ENCODE data around the gene CEBPZ.

Gene CEBPZ

DNA sequence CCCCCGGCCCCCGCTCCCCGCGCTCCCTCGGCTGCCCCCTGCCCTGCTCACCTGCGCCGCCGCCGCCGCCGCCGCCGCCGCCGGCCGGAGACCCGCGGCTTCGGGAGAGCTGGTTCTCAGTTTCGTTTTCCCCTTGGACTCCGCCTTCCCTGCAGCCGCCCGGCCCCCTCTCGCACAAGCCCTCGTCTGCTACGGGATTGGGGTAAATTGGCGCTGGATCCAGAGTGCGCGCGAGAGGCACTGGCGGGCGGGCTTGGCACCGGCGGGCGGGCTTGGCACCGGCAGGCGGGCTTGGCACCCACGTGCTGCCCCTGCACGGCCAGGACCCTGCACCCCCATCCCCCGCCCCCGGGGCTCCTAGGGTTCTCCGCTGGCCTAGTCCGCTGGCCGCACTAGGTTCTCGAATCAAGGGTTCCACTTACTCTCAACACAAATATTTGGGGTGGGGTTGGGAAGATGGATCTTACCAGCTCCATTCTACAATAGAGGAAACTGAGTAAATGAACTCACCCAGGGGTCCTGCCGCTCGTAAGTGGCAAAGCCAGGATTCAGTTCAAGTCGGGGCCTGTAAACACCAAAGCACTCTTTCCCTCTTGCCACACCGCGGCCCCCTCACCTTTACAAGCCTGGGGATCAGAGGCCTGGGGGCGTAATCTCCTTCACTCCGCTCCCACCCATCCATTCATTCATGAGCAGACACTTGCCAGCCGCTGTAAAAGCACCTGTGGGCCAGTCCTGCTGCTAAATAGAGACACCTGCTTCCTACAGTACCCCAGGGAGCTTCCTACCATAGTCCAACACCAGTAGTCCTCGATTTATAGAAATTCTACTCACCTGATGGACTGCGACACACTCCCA lies 74.3 kb downstream of the CEBPZ start, which contains the start of gene EIF2AK2:
Gene EIF2AK2 (minus strand): TSS at position 124 of the 858 bp plus-strand sequence. CDS start 9,174 bp downstream, outside the sequence.
- H4K20me1 ChIP-seq (ENCODE audit: insufficient read depth): no peaks in the 10 kb centered on the region
- H3K4me2 ChIP-seq: peak within 1 kb of the TSS; percentile 95
- H3K4me1 ChIP-seq (ENCODE audit: low read depth, poor library complexity, severe bottlenecking): peaks cover 19% of the 10 kb centered on the region
- peak within 1 kb of the TSS; percentile 43; the same call in 1 of the 2 replicates for H3K27ac ChIP-seq
- H2AFZ ChIP-seq (ENCODE audit: low read depth): peak within 1 kb of the TSS; percentile 83
- no peaks in the 10 kb centered on the region for H3K36me3 ChIP-seq (ENCODE audit: insufficient read depth)
- TF ChIP-seq CTCF (conservative IDR thresholded peaks at IDR 0.05; ENCODE audit: low read depth, low read length): no peak
- H3K27me3 ChIP-seq (ENCODE audit: insufficient read depth, low read depth): no peaks in the 10 kb centered on the region
- H3K4me3 ChIP-seq (IDR thresholded peaks at IDR 0.05; ENCODE audit: insufficient read depth, low read depth, low read length): peak within 1 kb of the TSS; percentile 74
- H3K79me2 ChIP-seq (ENCODE audit: insufficient read depth, low read depth): peaks cover 14% of the 10 kb centered on the region; the same call in 1 of the 2 replicates
- peak within 1 kb of the TSS; percentile 87 for H3K9ac ChIP-seq

DNA sequence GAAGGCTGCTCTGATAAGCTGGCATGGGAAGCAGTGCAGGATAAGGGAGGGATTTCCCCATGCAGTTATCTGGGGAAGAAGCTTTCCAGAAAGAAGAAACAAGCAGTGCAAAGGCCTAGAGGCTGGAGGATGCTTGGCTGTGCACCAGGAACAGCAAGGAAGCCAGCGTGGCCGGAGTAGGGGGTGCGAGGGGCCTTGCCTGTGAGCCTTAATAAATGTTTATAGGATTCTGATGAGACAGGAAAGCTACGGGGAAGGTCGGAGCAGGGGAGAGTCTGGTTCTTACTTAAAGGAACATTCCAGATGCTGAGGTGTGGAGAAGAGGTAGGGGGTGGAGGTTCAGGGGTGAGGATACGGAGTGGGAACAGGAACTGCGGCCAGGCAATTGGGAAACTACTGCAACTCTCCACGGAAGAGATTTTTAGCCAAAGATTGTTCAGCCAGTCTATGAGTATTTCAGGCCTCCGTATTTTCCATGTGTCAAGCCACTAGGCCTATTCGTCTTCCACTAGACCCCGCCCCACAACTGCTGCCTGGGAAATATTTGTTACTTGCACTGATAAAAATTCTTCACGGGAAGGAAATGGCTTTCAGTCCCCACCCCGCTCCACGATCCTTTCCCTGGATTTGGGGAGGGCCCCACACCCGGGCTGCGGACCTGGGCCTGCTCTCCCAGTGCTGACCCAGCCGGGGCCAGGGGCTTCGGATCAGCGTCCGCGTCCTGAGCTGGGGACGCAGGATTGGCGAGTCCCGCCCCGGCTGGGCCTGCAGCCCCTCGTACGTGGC lies 75.1 kb downstream of the CEBPZ start:
- H3K4me2 ChIP-seq: peak overlapping the region; percentile 95
- no peak for TF ChIP-seq CTCF (conservative IDR thresholded peaks at IDR 0.05; ENCODE audit: low read depth, low read length)

GRCh38 chr2:37154785-37155184 lies 76.6 kb downstream of the CEBPZ start:
- H3K27ac ChIP-seq: no peak overlapping the region
- no peak overlapping the region for H3K4me2 ChIP-seq
- H2AFZ ChIP-seq (ENCODE audit: low read depth): no peak overlapping the region
- no peak overlapping the region for H3K4me3 ChIP-seq (IDR thresholded peaks at IDR 0.05; ENCODE audit: insufficient read depth, low read depth, low read length)
- no peak for TF ChIP-seq CTCF (conservative IDR thresholded peaks at IDR 0.05; ENCODE audit: low read depth, low read length)
- H3K4me1 ChIP-seq (ENCODE audit: low read depth, poor library complexity, severe bottlenecking): peaks cover 19% of the 10 kb centered on the region
- no peaks in the 10 kb centered on the region for H4K20me1 ChIP-seq (ENCODE audit: insufficient read depth)
- H3K36me3 ChIP-seq (ENCODE audit: insufficient read depth): no peaks in the 10 kb centered on the region
- H3K9ac ChIP-seq: no peak overlapping the region
- peaks cover 14% of the 10 kb centered on the region; the same call in 1 of the 2 replicates for H3K79me2 ChIP-seq (ENCODE audit: insufficient read depth, low read depth)
- H3K27me3 ChIP-seq (ENCODE audit: insufficient read depth, low read depth): no peaks in the 10 kb centered on the region

More for the DNA sequence above, 75.1 kb downstream of the CEBPZ start:
- H3K4me1 ChIP-seq (ENCODE audit: low read depth, poor library complexity, severe bottlenecking): peaks cover 19% of the 10 kb centered on the region
- H3K4me3 ChIP-seq (IDR thresholded peaks at IDR 0.05; ENCODE audit: insufficient read depth, low read depth, low read length): peak overlapping the region; percentile 74
- peak overlapping the region; percentile 83 for H2AFZ ChIP-seq (ENCODE audit: low read depth)
- H3K9ac ChIP-seq: peak overlapping the region; percentile 87
- H3K27ac ChIP-seq: peak overlapping the region; percentile 43; the same call in 1 of the 2 replicates
- H4K20me1 ChIP-seq (ENCODE audit: insufficient read depth): no peaks in the 10 kb centered on the region
- no peaks in the 10 kb centered on the region for H3K27me3 ChIP-seq (ENCODE audit: insufficient read depth, low read depth)
- peaks cover 14% of the 10 kb centered on the region; the same call in 1 of the 2 replicates for H3K79me2 ChIP-seq (ENCODE audit: insufficient read depth, low read depth)
- H3K36me3 ChIP-seq (ENCODE audit: insufficient read depth): no peaks in the 10 kb centered on the region

DNA sequence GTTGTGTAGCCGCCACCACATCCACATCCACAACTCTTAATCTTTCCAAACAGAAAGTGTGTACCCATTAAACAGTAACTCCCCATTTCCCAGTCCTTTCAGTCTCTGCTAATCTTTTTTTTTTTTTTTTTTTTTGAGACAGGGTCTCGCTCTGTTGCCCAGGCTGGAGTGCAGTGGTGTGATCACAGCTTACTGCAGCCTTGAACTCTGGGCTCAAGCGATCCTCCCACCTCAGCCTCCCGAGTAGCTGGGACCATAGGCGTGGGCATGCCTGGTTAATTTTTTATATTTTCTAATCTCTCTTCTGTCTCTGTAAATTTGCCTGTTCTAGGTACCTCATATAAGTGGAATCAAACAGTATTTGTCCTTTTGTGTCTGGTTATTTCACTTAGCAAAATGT lies 78.2 kb downstream of the CEBPZ start:
- Histone ChIP-seq H3K9ac (no peak overlapping the region), H3K4me1 (ENCODE audit: low read depth, poor library complexity, severe bottlenecking) (peaks cover 19% of the 10 kb centered on the region), H2AFZ (ENCODE audit: low read depth) (no peak overlapping the region), H3K4me2 (no peak overlapping the region), H4K20me1 (ENCODE audit: insufficient read depth) (no peaks in the 10 kb centered on the region), H3K4me3 (IDR thresholded peaks at IDR 0.05; ENCODE audit: insufficient read depth, low read depth, low read length) (no peak overlapping the region), H3K36me3 (ENCODE audit: insufficient read depth) (no peaks in the 10 kb centered on the region), H3K27me3 (ENCODE audit: insufficient read depth, low read depth) (no peaks in the 10 kb centered on the region), H3K79me2 (ENCODE audit: insufficient read depth, low read depth) (peaks cover 18% of the 10 kb centered on the region; the same call in 1 of the 2 replicates), H3K27ac (no peak overlapping the region)
- TF ChIP-seq CTCF (conservative IDR thresholded peaks at IDR 0.05; ENCODE audit: low read depth, low read length): no peak
